H1 (cell line): ENCODE data around the gene ZNF618. TPM values are rescaled to one million over a fixed set of nuclear protein-coding genes. Genes with fewer than 3 reads are reported as not detected.

Experiments
- CTBP2 ChIP-seq: IDR thresholded peaks from 2 replicates; pipeline ENCODE4 v1.7.0; 2011; ENCODE audit warnings: borderline replicate concordance, mild to moderate bottlenecking, moderate library complexity, mixed read lengths, low read length; ENCODE audit not compliant: insufficient read depth, insufficient read length
- MAFK ChIP-seq: IDR thresholded peaks from 2 replicates; pipeline ENCODE4 v1.6.1; 2012; ENCODE audit warnings: low read depth, mild to moderate bottlenecking, improper control_type of control experiment, low read length
- NANOG ChIP-seq: IDR thresholded peaks from 2 replicates; pipeline ENCODE4 v1.6.1; 2011; ENCODE audit warnings: low read length, low read depth, mild to moderate bottlenecking, inconsistent platforms; ENCODE audit not compliant: insufficient read depth, poor library complexity, severe bottlenecking
- POLR2AphosphoS5 ChIP-seq: IDR thresholded peaks from 2 replicates; pipeline ENCODE4 v1.6.1; 2011; ENCODE audit warnings: low read depth, low read length
- SIRT6 ChIP-seq: IDR thresholded peaks from one replicate; pipeline ENCODE4 v1.7.1; 2012; ENCODE audit warnings: low read length, inconsistent platforms
- SIX5 ChIP-seq: IDR thresholded peaks from 2 replicates; pipeline ENCODE4 v1.6.1; 2011; ENCODE audit warnings: mild to moderate bottlenecking, low read depth, low read length
- TCF12 ChIP-seq: IDR thresholded peaks from 2 replicates; pipeline ENCODE4 v1.6.1; 2011; ENCODE audit warnings: low read depth, mild to moderate bottlenecking, low read length
- polyA plus RNA-seq, 7 experiments: library from polyadenylated mRNA; depleted of rRNA in 3 of 7; stranded (reverse) in 5 of 7; unstranded in 2 of 7; fragments of >200 nt in 5 of 7; fragments of 200-250 nt in 2 of 7; gene quantifications; 1 replicate in 5 of 7; 2 replicates in 1 of 7; 4 replicates in 1 of 7; pipeline versions ENCODE4 v1.2.1 to v1.2.3, GENCODE V29; 2011 to 2013; ENCODE audit warnings: missing spikeins in 2 of 7, mixed read lengths in 2 of 7
- total RNA-seq: library from RNA; stranded (reverse); fragmentation: NEBNext Ultra II Directional; extraction: Animal tissue kit (Norgen Biotek cat#: 25700); gene quantifications from 2 replicates; pipeline ENCODE4 v1.2.1, GENCODE V29; 2021

Gene ZNF618
- total and polyA plus RNA-seq, 2 of the 8 experiments (the other 6 are each of a cell fraction or from before 2014, with no cell fraction given): 9.6 to 28.5 TPM

- TF ChIP-seq NANOG (no peak), MAFK (no peak), SIX5 (no peak), POLR2AphosphoS5 (no peak), CTBP2 (no peak), TCF12 (no peak), SIRT6 (no peak)
Measured at GRCh38 chr9:114007991-114008666, 132.0 kb downstream of the ZNF618 start (continued).
